Common myeloid progenitor, CD34-positive (primary cell): ENCODE results near the gene STPG1.

Source experiments
- CTCF ChIA-PET: fragments of 350-600 bp; sonication (Branson Sonifier 250); formaldehyde crosslinking; loops from one replicate; lab custom pipeline; 2021; ENCODE audit warnings: antibody characterized with exemption; lab: Charles Lee
- POLR2A ChIA-PET: fragments of 350-600 bp; sonication (Branson Sonifier 250); formaldehyde crosslinking; loops from one replicate; lab custom pipeline; 2021; ENCODE audit warnings: antibody characterized with exemption; lab: Charles Lee
- DNase-seq, 3 donors: peaks; one replicate each; pipeline versions ENCODE4 v3.0.0 to v3.0.0-alpha.2; 2013
- H3K27ac ChIP-seq, 2 experiments: 1 replicate in 1 of 2; 2 replicates in 1 of 2; pipeline ENCODE4 v1.7.0; 2013; ENCODE audit warnings: inconsistent platforms in 2 of 2, low read length in 2 of 2, mild to moderate bottlenecking in 2 of 2, low read depth in 1 of 2, moderate library complexity in 1 of 2; ENCODE audit not compliant: severe bottlenecking in 2 of 2, insufficient read depth in 1 of 2, poor library complexity in 1 of 2
- H3K27me3 ChIP-seq, 5 experiments: replicated peaks in 2 of 5; 1 replicate in 3 of 5; 2 replicates in 2 of 5; pipeline versions ENCODE4 v1.6.1 to v1.7.0; 2013; ENCODE audit warnings: low read length in 4 of 5, mild to moderate bottlenecking in 2 of 5, moderate library complexity in 2 of 5, inconsistent platforms in 1 of 5; ENCODE audit not compliant: insufficient read depth in 5 of 5, control insufficient read depth in 4 of 5
- H3K36me3 ChIP-seq, 4 experiments: 1 replicate in 2 of 4; 2 replicates in 2 of 4; pipeline versions ENCODE4 v1.6.1 to v1.7.0; 2013; ENCODE audit warnings: low read length in 3 of 4, control low read depth in 1 of 4, mild to moderate bottlenecking in 1 of 4; ENCODE audit not compliant: control insufficient read depth in 4 of 4, insufficient read depth in 4 of 4
- H3K4me1 ChIP-seq, 4 experiments: 1 replicate in 3 of 4; 2 replicates in 1 of 4; pipeline versions ENCODE4 v1.6.1 to v1.7.1; 2013; ENCODE audit warnings: low read length in 3 of 4, mild to moderate bottlenecking in 3 of 4, control low read depth in 1 of 4, inconsistent platforms in 1 of 4, moderate library complexity in 1 of 4; ENCODE audit not compliant: control insufficient read depth in 4 of 4, insufficient read depth in 4 of 4; ENCODE audit errors: control extremely low read depth in 1 of 4
- H3K4me3 ChIP-seq, 7 experiments: 1 replicate in 4 of 7; 2 replicates in 3 of 7; pipeline versions ENCODE4 v1.5.1 to v1.7.0; 2013; ENCODE audit warnings: mild to moderate bottlenecking in 7 of 7, low read length in 6 of 7, moderate library complexity in 6 of 7, inconsistent platforms in 2 of 7, low read depth in 2 of 7, control low read depth in 1 of 7; ENCODE audit not compliant: insufficient read depth in 4 of 7, control insufficient read depth in 1 of 7; ENCODE audit errors: extremely low read depth in 1 of 7
- H3K9me3 ChIP-seq, 5 experiments: 1 replicate in 4 of 5; 2 replicates in 1 of 5; pipeline versions ENCODE4 v1.6.1 to v1.7.1; 2013; ENCODE audit warnings: low read length in 4 of 5, mild to moderate bottlenecking in 2 of 5, inconsistent platforms in 1 of 5, low read depth in 1 of 5, moderate library complexity in 1 of 5; ENCODE audit not compliant: control insufficient read depth in 4 of 5, insufficient read depth in 2 of 5; ENCODE audit errors: control extremely low read depth in 1 of 5
- whole genome bisulfite sequencing: methylation state at CpG from one replicate; pipeline ENCODE4 v1.1.5; 2013; ENCODE audit not compliant: insufficient coverage; 5-methylcytosine and 5-hydroxymethylcytosine counted together

Gene STPG1

DNA sequence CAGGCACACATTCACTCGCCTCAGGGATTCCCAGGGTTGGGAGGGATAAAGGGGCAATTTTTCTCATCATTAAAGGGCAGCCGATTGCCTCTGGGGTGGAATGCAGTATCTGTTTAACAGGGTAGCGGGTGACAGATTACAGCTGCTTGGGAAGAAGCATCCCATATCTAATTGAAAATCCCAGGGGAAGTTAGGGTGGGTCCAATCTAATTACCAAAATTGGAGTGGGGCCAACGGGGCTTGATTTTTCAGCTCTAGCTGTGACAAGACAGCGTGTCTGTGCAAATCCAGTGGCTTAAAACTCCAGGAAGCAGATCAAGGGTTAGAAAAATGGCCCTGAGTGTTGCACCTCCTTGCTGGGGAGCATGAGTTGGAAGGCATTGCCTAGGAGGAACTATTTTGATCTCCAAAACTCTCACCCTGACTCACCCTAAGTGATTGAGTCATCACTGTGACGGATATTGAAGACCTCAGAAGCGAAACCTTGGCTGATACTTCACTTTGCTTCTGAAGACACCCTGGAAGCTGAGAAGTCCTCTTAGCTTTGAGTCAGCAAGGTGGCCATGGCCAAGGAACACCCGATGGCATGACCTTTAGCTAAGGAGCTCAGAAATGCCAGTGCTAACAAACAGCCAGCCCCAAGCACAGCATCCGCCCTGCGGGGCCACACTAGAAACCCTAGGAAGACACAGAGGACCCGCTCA lies 48.5 kb downstream of the STPG1 start:
- no peak overlapping the region for H3K4me3 ChIP-seq
- ChIA-PET POLR2A (no interaction called here), CTCF (interaction anchor here (1.3 kb wide), 1 partner anchor 26 kb away, joined by 4 read pairs; no protein-coding TSS in a partner anchor)
- WGBS: 99% methylated on average over 9 of the region's 11 CpGs
- H3K27me3 ChIP-seq: no peaks in the 10 kb centered on the region
- peaks cover 0 to 8% (median 2%) of the 10 kb centered on the region in 4 experiments for H3K36me3 ChIP-seq
- peak in 2 of 3 donors; percentile 15 to 21 for DNase-seq
- no peaks in the 10 kb centered on the region for H3K9me3 ChIP-seq
- no peaks in the 10 kb centered on the region for H3K4me1 ChIP-seq
- H3K27ac ChIP-seq: peak overlapping the region in 1 of 2 experiments; percentile 9

DNA sequence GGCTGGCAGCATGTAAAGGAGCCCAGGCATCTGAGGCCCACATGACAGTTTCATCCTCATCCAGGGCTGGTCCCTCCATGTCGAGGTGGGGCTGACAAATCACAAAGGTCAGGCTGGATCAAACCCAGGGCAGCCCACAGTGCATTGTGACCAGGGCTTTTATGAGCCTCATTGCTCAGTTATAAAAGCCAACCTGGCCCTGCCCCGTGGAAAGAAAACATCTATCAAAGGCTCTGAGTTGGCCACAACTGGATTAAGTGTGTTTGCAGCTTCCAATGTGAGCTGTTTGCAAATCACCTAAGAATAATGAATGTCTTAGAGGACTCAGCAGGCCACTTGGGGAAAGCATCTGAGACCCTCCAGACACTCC lies 49.0 kb downstream of the STPG1 start:
- peak overlapping the region in 1 of 2 experiments; percentile 9 for H3K27ac ChIP-seq
- no peaks in the 10 kb centered on the region for H3K9me3 ChIP-seq
- peaks cover 0 to 8% (median 2%) of the 10 kb centered on the region in 4 experiments for H3K36me3 ChIP-seq
- H3K4me1 ChIP-seq: no peaks in the 10 kb centered on the region
- no peak for DNase-seq
- H3K4me3 ChIP-seq: no peak overlapping the region
- CTCF ChIA-PET: interaction anchor here (1.3 kb wide), 1 partner anchor 26 kb away, joined by 4 read pairs; no protein-coding TSS in a partner anchor
- WGBS: 100% methylated on average over 2 of the region's 2 CpGs
- POLR2A ChIA-PET: no interaction called here
- H3K27me3 ChIP-seq: no peaks in the 10 kb centered on the region

DNA sequence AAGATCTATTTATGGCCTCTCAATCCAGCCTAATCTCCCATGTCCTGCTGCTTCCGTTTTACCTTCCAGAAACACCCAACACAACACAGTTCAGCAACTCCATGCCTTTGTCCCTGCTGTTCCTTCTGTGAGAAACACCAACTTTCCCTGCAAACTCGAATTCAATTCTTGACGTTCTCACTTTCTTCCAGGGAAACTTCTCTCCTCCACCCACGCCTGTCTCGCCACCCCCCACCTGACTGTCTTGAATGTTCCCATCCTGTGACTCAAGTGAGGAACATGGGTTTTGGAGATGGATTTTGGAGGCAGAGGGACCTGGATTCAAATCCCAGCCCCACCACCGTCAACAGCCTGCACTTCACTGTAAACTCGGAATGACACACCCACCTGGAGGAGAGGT lies 49.6 kb downstream of the STPG1 start:
- H3K27me3 ChIP-seq: no peaks in the 10 kb centered on the region
- CTCF ChIA-PET: interaction anchor here (1.3 kb wide), 1 partner anchor 27 kb away, joined by 4 read pairs; no protein-coding TSS in a partner anchor
- H3K27ac ChIP-seq: no peak overlapping the region
- WGBS: 92% methylated on average over 3 of the region's 7 CpGs
- H3K4me3 ChIP-seq: no peak overlapping the region
- POLR2A ChIA-PET: no interaction called here
- H3K36me3 ChIP-seq: peaks cover 0 to 5% (median 2%) of the 10 kb centered on the region in 4 experiments
- no peaks in the 10 kb centered on the region for H3K9me3 ChIP-seq
- no peak for DNase-seq
- no peaks in the 10 kb centered on the region for H3K4me1 ChIP-seq

DNA sequence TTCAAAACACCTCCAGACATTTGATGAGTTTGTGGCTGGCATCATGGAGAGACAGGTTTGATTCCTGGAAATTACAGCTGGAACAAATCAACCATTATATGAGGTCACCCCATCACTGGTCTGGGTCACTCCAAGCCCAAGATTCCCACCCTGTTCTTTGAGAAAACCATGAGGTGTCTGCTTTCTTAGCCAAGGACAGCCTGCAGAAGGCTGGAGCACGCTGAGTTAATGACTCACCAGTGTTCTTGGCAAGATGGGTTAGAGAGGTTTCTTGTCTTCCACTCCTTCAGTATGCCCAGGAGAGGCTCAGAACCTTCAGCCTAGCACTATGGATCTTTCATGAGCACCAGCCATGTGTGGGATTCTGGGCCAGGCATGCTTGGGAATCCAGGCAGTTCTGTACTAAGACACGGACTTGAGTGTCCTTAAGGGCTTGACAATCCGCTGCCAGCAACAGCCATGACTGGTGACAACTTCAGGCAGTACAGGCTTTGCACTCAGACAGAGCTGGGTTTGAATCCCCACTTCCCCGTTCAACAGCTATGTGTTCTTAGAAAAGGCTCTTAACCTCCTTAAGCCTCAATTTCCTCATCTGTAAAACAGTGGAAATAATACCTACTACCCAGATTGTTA lies 50.5 kb downstream of the STPG1 start:
- no peaks in the 10 kb centered on the region for H3K9me3 ChIP-seq
- H3K4me3 ChIP-seq: no peak overlapping the region
- WGBS: 93% methylated on average over 3 of the region's 4 CpGs
- H3K27ac ChIP-seq: no peak overlapping the region
- no peak for DNase-seq
- ChIA-PET CTCF (no interaction called here), POLR2A (no interaction called here)
- no peaks in the 10 kb centered on the region for H3K27me3 ChIP-seq
- peaks cover 0 to 5% (median 2%) of the 10 kb centered on the region in 4 experiments for H3K36me3 ChIP-seq
- H3K4me1 ChIP-seq: no peaks in the 10 kb centered on the region

DNA sequence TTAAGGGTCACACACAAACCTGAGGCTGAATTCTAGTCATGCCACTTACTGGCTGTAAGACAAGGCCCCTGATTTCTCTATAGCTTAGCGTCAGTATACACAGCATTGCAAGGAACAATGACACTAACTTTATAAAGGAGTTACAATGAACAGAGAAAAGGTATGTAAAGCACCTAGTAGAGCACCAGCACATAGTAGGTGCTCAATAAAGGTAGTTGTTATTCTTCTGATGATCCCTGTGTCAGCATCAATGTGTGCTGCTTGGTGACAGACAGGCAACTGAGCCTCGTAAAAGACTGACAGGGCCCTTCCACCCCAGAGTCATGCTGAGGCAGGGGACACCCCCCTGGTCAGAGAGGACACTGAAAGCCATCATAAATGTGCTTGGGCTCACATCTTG lies 51.2 kb downstream of the STPG1 start:
- H3K27ac ChIP-seq: no peak overlapping the region
- H3K4me3 ChIP-seq: no peak overlapping the region
- DNase-seq: no peak
- no peaks in the 10 kb centered on the region for H3K27me3 ChIP-seq
- CTCF ChIA-PET: no interaction called here
- peaks cover 0 to 6% (median 2%) of the 10 kb centered on the region in 4 experiments for H3K36me3 ChIP-seq
- H3K4me1 ChIP-seq: no peaks in the 10 kb centered on the region
- H3K9me3 ChIP-seq: no peaks in the 10 kb centered on the region
- POLR2A ChIA-PET: no interaction called here
- 100% methylated on average over 2 of the region's 2 CpGs for WGBS

- no peak for DNase-seq
- 100% methylated on average over 3 of the region's 3 CpGs for WGBS
- H3K36me3 ChIP-seq: peaks cover 0 to 8% (median 2%) of the 10 kb centered on the region in 4 experiments
- CTCF ChIA-PET: no interaction called here
- H3K4me3 ChIP-seq: no peak overlapping the region
- H3K4me1 ChIP-seq: no peaks in the 10 kb centered on the region
- H3K27me3 ChIP-seq: no peaks in the 10 kb centered on the region
- no peak overlapping the region for H3K27ac ChIP-seq
- POLR2A ChIA-PET: no interaction called here
- no peaks in the 10 kb centered on the region for H3K9me3 ChIP-seq
Measured at GRCh38 chr1:24361811-24362210, 51.8 kb downstream of the STPG1 start.

GRCh38 chr1:24360681-24361080 lies 52.9 kb downstream of the STPG1 start:
- POLR2A ChIA-PET: no interaction called here
- no peaks in the 10 kb centered on the region for H3K4me1 ChIP-seq
- H3K27ac ChIP-seq: no peak overlapping the region
- DNase-seq: no peak
- H3K27me3 ChIP-seq: no peaks in the 10 kb centered on the region
- peaks cover 0 to 6% (median 0%) of the 10 kb centered on the region in 4 experiments for H3K36me3 ChIP-seq
- no peaks in the 10 kb centered on the region for H3K9me3 ChIP-seq
- CTCF ChIA-PET: no interaction called here
- no peak overlapping the region for H3K4me3 ChIP-seq
- 99% methylated on average over 10 of the region's 10 CpGs for WGBS
